ENCODE data around the gene SURF4. TPM values are rescaled to one million over a fixed set of nuclear protein-coding genes. Genes with fewer than 3 reads are reported as not detected.

Gene SURF4
- total RNA-seq, 2 experiments from 2014 or later = 358 to 368 TPM

Other genes starting within 250 kb of the SURF4 start
- 1 to 10 TPM; 3.2 to 3.6 TPM for gene GBGT1, start 212.1 kb downstream of the SURF4 start, total RNA-seq
- gene OBP2B, start 166.8 kb downstream of the SURF4 start, total RNA-seq = not detected
- gene ABO, start 100.9 kb downstream of the SURF4 start, total RNA-seq = not detected
- gene SURF6, start 39.9 kb downstream of the SURF4 start, total RNA-seq = 10 to 100 TPM; 16.9 to 18.2 TPM
- gene MED22, start 27.9 kb downstream of the SURF4 start, total RNA-seq = 10 to 100 TPM; 20.8 to 20.9 TPM
- gene RPL7A, start 27.8 kb downstream of the SURF4 start, total RNA-seq = 1,000 to 10,000 TPM; 3,340 to 3,454 TPM
- 10 to 100 TPM; 24.7 to 26.0 TPM for gene SURF1, start 19.6 kb downstream of the SURF4 start, total RNA-seq
- 10 to 100 TPM; 12.5 to 15.5 TPM for gene SURF2, start 19.5 kb downstream of the SURF4 start, total RNA-seq
- under 1 TPM; 0.69 to 0.90 TPM for gene STKLD1, start 306 bp upstream of the SURF4 start, total RNA-seq
- gene REXO4, start 42.0 kb upstream of the SURF4 start, total RNA-seq = 10 to 100 TPM; 24.2 to 26.3 TPM
- 1 to 10 TPM; 2.4 to 2.6 TPM for gene ADAMTS13, start 46.3 kb upstream of the SURF4 start, total RNA-seq
- gene CACFD1, start 83.9 kb upstream of the SURF4 start, total RNA-seq = 1 to 10 TPM; 1.1 to 1.2 TPM
- gene SLC2A6, start 103.0 kb upstream of the SURF4 start, total RNA-seq = 1 to 10 TPM; 2.2 to 2.6 TPM
- not detected for gene MYMK, start 148.9 kb upstream of the SURF4 start, total RNA-seq
- gene ADAMTSL2, start 158.6 kb upstream of the SURF4 start, total RNA-seq = under 1 TPM; 0.05 to 0.07 TPM
- gene FAM163B, start 233.3 kb upstream of the SURF4 start, total RNA-seq = not detected